HepG2 (cell line): ENCODE results near the gene DQX1. TPM values are rescaled to one million over a fixed set of nuclear protein-coding genes. Genes with fewer than 3 reads are reported as not detected.

ENCODE experiments used
- ATAC-seq: fragments of 200-7000 bp; cut with Tn5 transposase; 3 replicates; pipeline ENCODE4 v1.9.1; 2020; ENCODE audit warnings: mild to moderate bottlenecking, moderate library complexity
- BruUV-seq: library from RNA; stranded (reverse); fragments of 400-500 nt; replicated peaks from 2 replicates; lab custom pipeline; 2021; lab: Mats Ljungman, UMichigan
- CTCF ChIA-PET: fragments of 300-600 bp; formaldehyde crosslinking; extraction: SDS; loops from one replicate; lab custom pipeline; 2021; ENCODE audit warnings: low total read pairs, inconsistent platforms, low intra/inter-chr PET ratio; lab: Yijun Ruan, JAX
- POLR2A ChIA-PET: fragments of 350-600 bp; sonication (Branson Sonifier 250); formaldehyde crosslinking; loops from one replicate; lab custom pipeline; 2020; ENCODE audit warnings: antibody characterized with exemption, inconsistent platforms; lab: Yijun Ruan, JAX
- DNase-seq: peaks from one replicate; pipeline ENCODE4 v3.0.0-alpha.2; 2015; ENCODE audit warnings: low spot score
- FAIRE-seq: peaks from 3 replicates; lab custom pipeline; 2011; peaks lifted over from hg19 to GRCh38; lab: Jason Lieb, UNC
- H2AFZ ChIP-seq: one replicate; pipeline ENCODE4 v1.6.1; 2011; ENCODE audit warnings: low read length, inconsistent platforms
- H3K27ac ChIP-seq: fragments of 300-600 bp; 3 replicates; pipeline ENCODE4 v1.8.0; 2011; ENCODE audit warnings: mixed run types, mild to moderate bottlenecking, mixed read lengths, low read length, inconsistent platforms; ENCODE audit not compliant: insufficient read depth; ENCODE audit errors: extremely low read length
- H3K27me3 ChIP-seq, 2 experiments: fragments of 200-600 bp in 1 of 2; 2 replicates in 1 of 2; 3 replicates in 1 of 2; pipeline versions ENCODE4 v1.6.0 to v1.8.0; 2011; ENCODE audit warnings: low read length in 2 of 2, mild to moderate bottlenecking in 2 of 2, moderate library complexity in 2 of 2, inconsistent platforms in 1 of 2; ENCODE audit not compliant: insufficient read depth in 2 of 2, control insufficient read depth in 1 of 2
- H3K36me3 ChIP-seq, 2 experiments: fragments of 200-600 bp in 1 of 2; replicated peaks in 1 of 2; 2 replicates in 1 of 2; 3 replicates in 1 of 2; pipeline versions ENCODE4 v1.5.1 to v1.8.0; 2011; ENCODE audit warnings: low read length in 2 of 2, inconsistent platforms in 1 of 2; ENCODE audit not compliant: insufficient read depth in 2 of 2, control insufficient read depth in 1 of 2
- H3K4me1 ChIP-seq: 2 replicates; pipeline ENCODE4 v1.5.1; 2012; ENCODE audit warnings: low read length, inconsistent platforms; ENCODE audit not compliant: insufficient read depth
- H3K4me2 ChIP-seq: 2 replicates; pipeline ENCODE4 v1.6.0; 2011; ENCODE audit warnings: low read depth, low read length, inconsistent platforms
- H3K4me3 ChIP-seq, 3 experiments: fragments of 200-600 bp in 1 of 3; sonication (generic), shearing (Covaris generic) in 1 of 3; replicated peaks in 1 of 3; 2 replicates each; pipeline ENCODE4 v1.5.1; 2011 to 2016; ENCODE audit warnings: low read length in 3 of 3, inconsistent platforms in 2 of 3, low read depth in 2 of 3, mild to moderate bottlenecking in 2 of 3, control low read depth in 1 of 3, mixed read lengths in 1 of 3; ENCODE audit not compliant: insufficient read depth in 1 of 3
- H3K79me2 ChIP-seq: one replicate; pipeline ENCODE4 v1.6.1; 2011; ENCODE audit warnings: low read length, inconsistent platforms; ENCODE audit not compliant: insufficient read depth
- H3K9ac ChIP-seq: 2 replicates; pipeline ENCODE4 v1.6.0; 2011; ENCODE audit warnings: mild to moderate bottlenecking, low read depth, low read length, inconsistent platforms; ENCODE audit not compliant: insufficient read depth
- H3K9me3 ChIP-seq: 2 replicates; pipeline ENCODE4 v1.5.1; 2012; ENCODE audit warnings: mild to moderate bottlenecking, low read length
- H4K20me1 ChIP-seq: 2 replicates; pipeline ENCODE4 v1.6.0; 2011; ENCODE audit warnings: inconsistent platforms, mild to moderate bottlenecking, low read length, moderate library complexity; ENCODE audit not compliant: insufficient read depth
- POLR2A ChIP-seq, 2 experiments: IDR thresholded peaks; 2 replicates each; pipeline ENCODE4 v1.6.1; 2011; ENCODE audit warnings: low read depth in 2 of 2, low read length in 2 of 2, mild to moderate bottlenecking in 1 of 2, moderate library complexity in 1 of 2; ENCODE audit not compliant: insufficient read depth in 1 of 2
- RFX1 ChIP-seq: fragments of 450-650 bp; IDR thresholded peaks from 2 replicates; pipeline ENCODE4 v1.6.1; 2017
- ZFAT ChIP-seq: sonication (generic); formaldehyde crosslinking; conservative IDR thresholded peaks from 2 replicates; pipeline ENCODE4 v1.8.1; 2023; ENCODE audit warnings: missing genetic modification reagents, inconsistent platforms
- ZNF230 ChIP-seq: sonication (generic); formaldehyde crosslinking; IDR thresholded peaks from 2 replicates; pipeline ENCODE4 v1.4.0; 2020; ENCODE audit warnings: mild to moderate bottlenecking, missing genetic modification reagents
- ZNF33B ChIP-seq: sonication (generic); formaldehyde crosslinking; IDR thresholded peaks from 2 replicates; pipeline ENCODE4 v1.5.1; 2020; ENCODE audit warnings: mild to moderate bottlenecking, missing genetic modification reagents
- ZNF383 ChIP-seq: sonication (generic); formaldehyde crosslinking; IDR thresholded peaks from 2 replicates; pipeline ENCODE4 v1.4.0; 2020; ENCODE audit warnings: missing genetic modification reagents, mild to moderate bottlenecking, borderline replicate concordance
- ZNF703 ChIP-seq: sonication (generic); formaldehyde crosslinking; IDR thresholded peaks from 2 replicates; pipeline ENCODE4 v1.5.1; 2020; ENCODE audit warnings: missing genetic modification reagents, mild to moderate bottlenecking, moderate library complexity, borderline replicate concordance
- ZNF747 ChIP-seq: sonication (generic); formaldehyde crosslinking; IDR thresholded peaks from 2 replicates; pipeline ENCODE4 v1.8.1; 2023; ENCODE audit warnings: missing genetic modification reagents, mild to moderate bottlenecking, borderline replicate concordance
- ZXDC ChIP-seq: sonication (generic); formaldehyde crosslinking; IDR thresholded peaks from 2 replicates; pipeline ENCODE4 v1.5.0; 2020; ENCODE audit warnings: mild to moderate bottlenecking, missing genetic modification reagents
- WGBS: methylation state at CpG from one replicate; pipeline ENCODE4 v1.1.6; 2017; ENCODE audit warnings: low lambda C conversion rate; 5-methylcytosine and 5-hydroxymethylcytosine counted together
- in situ Hi-C: cut with HindIII; loops from 2 replicates; pipeline ENCODE4 v1.10.0; 2017; ENCODE audit warnings: low pct_unique_long_range_greater_than_20kb; ENCODE audit not compliant: extremely low pct_ligation_motif_present
- intact Hi-C: fragments of 100-400 bp; cut with micrococcal nuclease; formaldehyde crosslinking; loops from one replicate; pipeline ENCODE4 v1.10.0; 2022; ENCODE audit not compliant: unreplicated experiment
- polyA plus RNA-seq, 8 experiments: library from polyadenylated mRNA; depleted of rRNA in 3 of 8; stranded (reverse) in 7 of 8; unstranded in 1 of 8; fragments of >200 nt; fragmentation: Illumina TruSeq in 4 of 8; extraction: Trizol in 4 of 8; gene quantifications; 2 replicates each; pipeline versions ENCODE4 v1.2.1 to v1.2.3, GENCODE V29; 2011 to 2016; ENCODE audit warnings: low read depth in 4 of 8, missing spikeins in 1 of 8, mixed read lengths in 1 of 8; ENCODE audit not compliant: insufficient read depth in 1 of 8
- total RNA-seq, 5 experiments: library from RNA; depleted of rRNA; stranded (reverse); fragments of >200 nt; fragmentation: Illumina TruSeq; extraction: Trizol; gene quantifications; 2 replicates each; pipeline ENCODE4 v1.2.3, GENCODE V29; 2016; ENCODE audit warnings: low read depth in 1 of 5

DQX1 gene
- total and polyA plus RNA-seq, 2 of the 13 experiments (the other 11 are each of a cell fraction or from before 2014, with no cell fraction given), result 27.6 to 89.8 TPM

GRCh38 chr2:74499940-74500577 is 26.0 kb downstream of the DQX1 start:
- FAIRE-seq, result no peak
- Histone ChIP-seq H3K36me3 (no peaks in the 10 kb centered on the region), H4K20me1 (no peaks in the 10 kb centered on the region), H3K9ac (peak overlapping the region; percentile 18; the same call in 1 of the 2 replicates), H3K79me2 (peaks cover 36% of the 10 kb centered on the region), H3K27ac (peak overlapping the region; percentile 70), H2AFZ (no peak overlapping the region), H3K4me2 (peak overlapping the region; percentile 92), H3K4me1 (peaks cover 77% of the 10 kb centered on the region), H3K4me3 (peak overlapping the region; percentile 32 to 66 (median 53); a peak in 5 of 6 replicates), H3K9me3 (no peaks in the 10 kb centered on the region), H3K27me3 (no peaks in the 10 kb centered on the region; a peak in 1 of 5 replicates)
- CTCF ChIA-PET, result no interaction called here
- no peak for DNase-seq
- BruUV-seq, result no TSS peak
- ATAC-seq, result no peak
- intact Hi-C loops, result loop anchor here (2.0 to 10.0 kb wide), 2 partner anchors 59 to 1805 kb away; partner anchors contain the start of gene RTKN
- POLR2A ChIA-PET, result interaction anchor here (0.7 to 16.5 kb wide), 8 partner anchors 19 to 70 kb away, joined by 3 to 795 read pairs (median 46); partner anchors contain the start of genes AUP1, CCDC142, DQX1 and HTRA2
- in situ Hi-C loops, result no loop called here
- TF ChIP-seq ZNF383, result 0 out of 2 replicates have a peak, but pooled peaks have one; percentile 20
- TF ChIP-seq ZNF747 (CRISPR knock-in tag), result peak; percentile 16; the same call in 1 of the 2 replicates
- TF ChIP-seq ZNF703, result 0 out of 2 replicates have a peak, but pooled peaks have one; percentile 2
- 0 out of 2 replicates have a peak, but pooled peaks have one; percentile 0 for TF ChIP-seq ZNF230 (CRISPR knock-in tag)
- TF ChIP-seq ZXDC (CRISPR knock-in tag), result 0 out of 2 replicates have a peak, but pooled peaks have one; percentile 43
- TF ChIP-seq ZFAT (CRISPR knock-in tag), result 0 out of 2 replicates have a peak, but pooled peaks have one; percentile 22
- peak in 1 of 2 experiments; percentile 40; a peak in 1 of 4 replicates for TF ChIP-seq POLR2A (IDR thresholded peaks at IDR 0.05; ENCODE audit: insufficient read depth in 1 of 2, low read depth in 2 of 2, low read length in 2 of 2)
- no peak for TF ChIP-seq RFX1
- TF ChIP-seq ZNF33B, result no peak
- 67% methylated on average over 11 of the region's 15 CpGs for WGBS
